Right atrium auricular region (tissue), 2 donors: ENCODE measurements around the gene BRAF. TPM values are rescaled to one million over a fixed set of nuclear protein-coding genes. Genes with fewer than 3 reads are reported as not detected.

Experiments
- DNase-seq: peaks from one replicate; pipeline ENCODE4 v3.0.0-alpha.2; 2019; ENCODE audit warnings: low spot score
- H3K27ac ChIP-seq, 2 donors: fragments of 200-600 bp; sonication (generic); 1 replicate in 1 of 2; 2 replicates in 1 of 2; pipeline ENCODE4 v1.5.1; 2016 to 2019
- H3K27me3 ChIP-seq, 2 donors: fragments of 200-600 bp; sonication (generic); one replicate each; pipeline versions ENCODE4 v1.5.1 to v1.6.0; 2017 to 2019
- H3K36me3 ChIP-seq: fragments of 200-600 bp; sonication (generic); one replicate; pipeline ENCODE4 v1.5.1; 2016
- H3K4me1 ChIP-seq, 2 donors: fragments of 200-600 bp; sonication (generic); one replicate each; pipeline versions ENCODE4 v1.5.1 to v1.6.0; 2017 to 2019
- H3K4me3 ChIP-seq, 2 donors: fragments of 200-600 bp; sonication (generic); 1 replicate in 1 of 2; 2 replicates in 1 of 2; pipeline ENCODE4 v1.5.1; 2017 to 2019; ENCODE audit warnings: mild to moderate bottlenecking in 1 of 2, moderate library complexity in 1 of 2
- H3K9me3 ChIP-seq, 2 donors: fragments of 200-600 bp; sonication (generic); one replicate each; pipeline ENCODE4 v1.5.1; 2019
- CTCF ChIP-seq, 2 donors: fragments of 200-600 bp; sonication (generic); IDR thresholded peaks; one replicate each; pipeline ENCODE4 v1.5.1; 2019; ENCODE audit warnings: antibody characterized with exemption in 2 of 2
- total RNA-seq, 2 donors: library from RNA; depleted of rRNA; stranded (reverse); fragments of >200 nt; gene quantifications; one replicate each; pipeline ENCODE4 v1.1.0, GENCODE V29; 2016

The BRAF gene
- total RNA-seq, 2 donors from 2014 or later: 23.5 to 29.2 TPM

GRCh38 chr7:140681766-140682165 lies 243.0 kb downstream of the BRAF start:
- Histone ChIP-seq H3K4me1 (no peaks in the 10 kb centered on the region), H3K36me3 (peaks cover 23% of the 10 kb centered on the region), H3K9me3 (no peaks in the 10 kb centered on the region), H3K27ac (no peak overlapping the region), H3K27me3 (no peaks in the 10 kb centered on the region), H3K4me3 (no peak overlapping the region)
- no peak for TF ChIP-seq CTCF (IDR thresholded peaks at IDR 0.05)
- DNase-seq: no peak

GRCh38 chr7:140680886-140681285 lies 243.8 kb downstream of the BRAF start:
- Histone ChIP-seq H3K4me1 (no peaks in the 10 kb centered on the region), H3K27me3 (no peaks in the 10 kb centered on the region), H3K36me3 (peaks cover 23% of the 10 kb centered on the region), H3K27ac (no peak overlapping the region), H3K9me3 (no peaks in the 10 kb centered on the region), H3K4me3 (no peak overlapping the region)
- TF ChIP-seq CTCF (IDR thresholded peaks at IDR 0.05): no peak
- no peak for DNase-seq

- H3K36me3 ChIP-seq: peaks cover 23% of the 10 kb centered on the region
- H3K4me1 ChIP-seq: peaks cover 0 to 9% of the 10 kb centered on the region in 2 donors
- H3K27me3 ChIP-seq: no peaks in the 10 kb centered on the region
- no peaks in the 10 kb centered on the region for H3K9me3 ChIP-seq
- TF ChIP-seq CTCF (IDR thresholded peaks at IDR 0.05): no peak
- H3K27ac ChIP-seq: no peak overlapping the region
- no peak for DNase-seq
- H3K4me3 ChIP-seq: no peak overlapping the region
Measured at GRCh38 chr7:140679186-140679585, 245.5 kb downstream of the BRAF start.

- Histone ChIP-seq H3K36me3 (peaks cover 23% of the 10 kb centered on the region), H3K9me3 (no peaks in the 10 kb centered on the region), H3K4me1 (peaks cover 0 to 13% of the 10 kb centered on the region in 2 donors), H3K4me3 (no peak overlapping the region), H3K27ac (no peak overlapping the region), H3K27me3 (no peaks in the 10 kb centered on the region)
- no peak for TF ChIP-seq CTCF (IDR thresholded peaks at IDR 0.05)
- no peak for DNase-seq
Measured at GRCh38 chr7:140678816-140679130, 246.0 kb downstream of the BRAF start.

- DNase-seq: no peak
Measured at GRCh38 chr7:140678081-140678815, 246.5 kb downstream of the BRAF start.

More at GRCh38 chr7:140678081-140678815, 246.5 kb downstream of the BRAF start:
- TF ChIP-seq CTCF (IDR thresholded peaks at IDR 0.05): no peak
- Histone ChIP-seq H3K27ac (no peak overlapping the region), H3K9me3 (no peaks in the 10 kb centered on the region), H3K4me3 (no peak overlapping the region), H3K36me3 (peaks cover 23% of the 10 kb centered on the region), H3K4me1 (peaks cover 0 to 17% of the 10 kb centered on the region in 2 donors), H3K27me3 (no peaks in the 10 kb centered on the region)
